NCI-H2196 (cell line): ENCODE measurements around the gene MYPN.
"Not testable (repeated sequence)": the region's sequence is repeated elsewhere in the genome, so short reads cannot be mapped to it uniquely, and the experiment has no call there.

Source experiments
- DNase-seq: peaks from one replicate; lab custom pipeline; 2025; ENCODE audit not compliant: unreplicated experiment; lab: John Stamatoyannopoulos, UW

MYPN gene

DNA sequence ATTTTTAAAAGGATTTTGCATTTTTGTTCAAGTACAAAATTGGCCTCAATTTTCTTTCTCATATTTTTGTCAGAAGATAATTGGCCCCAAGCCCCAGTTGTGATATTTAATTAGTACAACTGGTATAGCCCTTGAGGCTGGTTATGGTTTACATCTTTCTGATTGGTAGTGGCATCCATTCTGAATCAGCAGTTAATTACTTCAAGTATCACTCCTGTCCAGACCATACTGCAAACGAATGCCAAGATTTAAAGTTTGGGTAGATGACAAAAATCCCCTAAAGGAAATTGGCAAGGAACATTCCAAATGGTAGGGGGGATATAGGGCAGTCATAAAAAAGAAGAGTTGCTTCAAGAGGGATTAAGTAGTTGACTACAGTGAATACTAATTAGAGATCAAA is 23.1 kb downstream of the MYPN start:
- DNase-seq: no peak

DNA sequence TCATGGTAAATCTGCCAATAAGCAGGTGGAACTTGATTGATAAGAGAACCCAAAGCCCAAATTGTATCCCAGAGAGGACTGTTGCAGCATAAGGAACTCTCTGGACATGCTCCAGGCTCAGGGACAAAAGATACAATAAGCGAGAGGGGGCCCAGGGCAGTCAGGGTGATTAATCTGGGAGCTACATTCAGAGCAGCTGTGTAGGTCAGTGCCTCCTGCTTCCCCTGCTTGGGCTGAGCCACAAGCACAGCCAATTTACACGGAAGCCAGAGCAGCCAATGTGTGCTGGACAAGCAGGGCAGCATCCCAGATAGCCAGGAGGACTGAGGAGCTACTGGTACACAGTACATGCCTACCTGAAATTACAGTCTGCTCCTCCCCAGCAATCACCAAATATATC is 24.2 kb downstream of the MYPN start:
- no peak for DNase-seq

DNA sequence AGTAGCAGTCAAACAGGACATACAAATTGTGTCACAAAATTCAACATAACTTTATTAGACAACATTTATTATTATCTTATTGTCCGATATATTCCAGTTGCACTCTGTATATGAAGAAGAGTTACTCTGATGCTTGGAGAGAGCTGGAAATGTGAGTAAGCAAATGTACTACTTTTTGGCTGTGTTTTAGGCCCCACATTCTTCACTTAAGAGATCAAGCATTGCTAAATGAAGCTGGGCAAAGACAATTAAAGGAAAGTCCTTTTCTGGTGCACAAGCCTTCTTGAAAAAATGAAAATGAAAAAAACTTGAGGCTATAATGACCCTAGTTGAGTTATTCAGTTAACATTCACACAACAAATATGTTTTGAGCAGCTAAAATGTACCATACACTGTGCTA is 26.1 kb downstream of the MYPN start:
- DNase-seq: no peak

DNA sequence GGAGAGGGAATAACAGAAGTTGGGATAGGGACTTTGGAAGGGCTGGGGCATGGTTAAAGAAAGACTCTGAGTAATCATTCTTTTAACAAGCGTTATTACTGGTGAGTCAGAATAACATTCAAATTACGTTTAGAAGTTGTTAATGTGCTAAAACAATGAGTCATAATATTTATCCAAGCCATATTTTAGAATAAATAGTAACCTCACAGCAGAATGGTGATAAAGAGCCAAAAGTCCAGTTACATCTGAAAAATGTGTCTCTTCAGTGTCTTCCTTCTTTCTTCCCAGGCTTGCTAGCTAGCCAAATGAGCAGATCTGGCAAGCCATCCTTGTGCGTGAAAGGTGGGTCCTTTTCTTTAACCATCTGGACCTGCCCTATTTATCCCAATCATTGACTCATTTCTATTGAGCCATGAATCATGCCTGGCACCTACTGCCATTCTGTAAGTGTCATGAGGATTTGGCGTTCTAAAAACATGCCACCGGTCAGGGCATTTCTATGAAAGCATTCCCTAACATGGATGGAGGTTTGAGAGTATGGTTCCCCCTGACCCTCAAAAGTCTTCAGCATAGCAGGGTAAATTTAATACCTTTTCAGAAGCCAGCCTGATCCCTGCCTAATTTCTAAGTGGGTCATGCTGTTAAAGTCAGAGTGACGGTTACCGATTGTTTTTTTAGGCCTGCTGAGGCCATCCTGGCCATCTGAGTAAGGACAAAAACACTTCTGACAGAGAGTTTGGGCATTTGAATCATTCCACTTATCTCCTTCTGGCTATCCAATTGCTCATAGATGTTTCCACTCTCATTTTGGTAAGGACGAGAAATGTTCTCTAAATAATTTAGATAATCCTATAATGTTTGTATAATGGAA is 26.9 kb downstream of the MYPN start:
- no peak for DNase-seq

DNA sequence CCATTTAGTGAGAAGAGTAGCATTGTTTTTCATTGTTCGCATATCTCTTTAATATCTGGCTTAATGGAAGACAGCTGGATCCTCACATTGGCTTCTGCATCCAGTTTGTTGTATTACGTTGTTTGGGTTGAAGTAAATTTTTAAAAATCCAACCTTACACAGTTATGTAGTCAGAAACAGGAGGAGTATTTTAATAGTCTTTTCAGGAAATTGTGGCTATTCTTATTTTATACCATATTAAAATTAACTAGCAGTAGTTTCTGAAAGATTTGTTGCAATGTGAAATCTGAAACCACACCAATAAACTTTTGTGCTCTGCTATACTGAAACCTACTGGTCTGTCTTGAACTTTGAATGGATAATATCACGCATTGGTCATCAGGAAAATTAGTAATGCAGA is 27.9 kb downstream of the MYPN start:
- DNase-seq: no peak

DNA sequence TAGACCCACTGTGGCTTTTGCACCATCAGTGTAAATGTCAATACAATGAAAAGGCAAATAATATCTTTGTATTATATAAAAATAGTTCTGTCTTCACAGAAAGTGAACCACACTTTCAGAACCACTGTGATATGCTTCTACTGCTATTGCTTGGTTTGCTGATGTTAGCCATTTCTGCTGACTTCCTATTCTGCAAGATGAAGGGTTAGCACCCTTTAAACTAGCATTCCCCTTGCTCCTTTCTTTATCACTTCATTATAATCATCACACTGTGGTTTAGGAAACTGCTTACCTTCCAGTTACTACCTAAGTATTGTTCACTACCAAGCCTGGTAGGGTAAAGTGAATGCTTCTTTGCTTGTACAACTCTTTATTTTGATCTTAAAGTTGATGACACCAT is 29.2 kb downstream of the MYPN start:
- DNase-seq: no peak

DNA sequence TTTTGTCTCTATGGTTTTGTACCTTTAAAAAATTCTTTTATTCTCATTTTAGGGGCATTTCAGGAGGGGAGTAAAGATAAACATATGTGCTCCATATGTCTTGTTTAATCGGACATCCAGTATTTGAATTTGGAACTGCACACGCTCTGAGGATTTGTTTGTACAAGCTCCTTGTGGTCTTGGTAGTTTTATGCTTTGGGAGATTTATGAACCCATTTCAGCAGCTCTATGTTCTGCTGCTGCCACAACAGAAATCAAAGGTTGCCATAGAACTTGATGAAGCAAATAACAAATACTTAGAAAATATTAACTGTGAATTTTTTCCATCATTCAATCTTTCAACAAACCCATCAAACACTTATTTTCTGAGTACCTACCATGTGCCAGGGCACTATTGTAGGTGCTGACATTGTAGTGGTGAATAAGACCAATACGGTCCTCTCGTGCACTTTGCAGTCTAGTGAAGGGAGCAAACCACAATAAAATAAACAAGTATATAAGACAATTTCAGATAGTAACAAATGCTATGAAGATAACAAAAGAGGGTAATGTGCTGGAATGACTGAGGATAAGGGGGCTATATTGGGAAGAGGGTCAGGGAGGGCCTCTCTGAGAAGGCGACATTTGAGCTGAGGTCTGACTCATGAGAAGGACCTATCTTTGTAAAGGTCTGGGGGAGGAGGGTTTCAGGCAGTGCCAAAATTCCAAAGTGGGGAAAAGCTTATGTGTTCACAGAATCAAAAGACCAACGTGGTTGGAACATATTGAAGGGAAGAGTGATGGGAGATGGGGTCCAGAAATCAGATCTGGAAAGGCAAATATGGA is 30.4 kb downstream of the MYPN start:
- DNase-seq: no peak

DNA sequence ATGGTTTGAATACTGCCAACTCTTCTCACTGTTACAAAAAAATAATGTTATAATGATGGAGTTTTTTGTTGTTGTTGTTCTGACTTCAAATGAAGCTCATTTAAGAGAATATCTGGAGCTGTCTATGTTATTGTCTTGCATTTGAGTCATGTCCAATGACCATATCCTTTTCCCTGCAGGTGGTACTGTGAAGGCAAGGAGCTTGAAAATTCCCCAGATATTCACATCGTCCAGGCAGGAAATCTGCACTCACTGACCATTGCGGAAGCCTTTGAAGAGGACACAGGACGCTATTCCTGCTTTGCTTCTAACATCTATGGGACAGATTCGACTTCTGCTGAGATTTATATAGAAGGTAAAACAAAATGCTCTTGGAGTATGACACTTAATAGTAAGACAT is 33.5 kb downstream of the MYPN start:
- no peak for DNase-seq

DNA sequence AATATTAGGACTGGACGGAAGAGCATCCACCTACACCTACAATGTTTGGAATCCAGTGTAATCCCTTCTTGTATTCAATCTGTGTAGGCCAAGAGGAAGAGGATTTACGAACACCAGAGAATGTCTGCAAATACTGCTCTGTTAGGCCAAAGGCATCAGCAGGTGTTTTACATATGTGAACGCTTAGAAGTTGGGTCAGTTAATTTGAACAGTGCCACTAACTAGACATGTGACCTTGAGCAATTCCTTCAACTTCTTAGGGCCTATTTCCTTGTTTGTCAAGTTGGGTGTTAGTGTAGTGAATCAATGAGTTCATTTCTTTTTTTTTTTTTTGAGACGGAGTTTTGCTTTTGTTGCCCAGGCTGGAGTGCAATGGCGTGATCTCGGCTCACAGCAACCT is 35.4 kb downstream of the MYPN start:
- DNase-seq: no peak

DNA sequence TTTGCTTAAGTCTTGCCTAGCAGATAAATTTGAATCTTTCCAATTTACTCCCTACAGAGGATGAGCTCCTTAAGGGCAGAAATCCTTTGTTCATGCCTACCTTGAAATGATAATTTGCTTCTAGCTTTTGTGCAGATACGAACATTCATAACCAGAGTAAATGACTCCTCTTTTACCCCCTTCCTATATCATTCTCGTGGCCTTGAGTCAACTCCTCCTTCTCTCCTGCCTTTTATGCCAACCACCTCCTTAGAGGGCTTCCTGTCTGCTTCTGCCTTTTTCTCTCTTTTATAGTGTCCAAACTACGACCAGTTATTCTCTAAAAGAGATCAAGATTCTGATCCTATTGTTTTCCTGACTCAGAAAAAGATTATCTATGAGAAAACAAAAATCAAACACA is 36.4 kb downstream of the MYPN start:
- DNase-seq: no peak

DNA sequence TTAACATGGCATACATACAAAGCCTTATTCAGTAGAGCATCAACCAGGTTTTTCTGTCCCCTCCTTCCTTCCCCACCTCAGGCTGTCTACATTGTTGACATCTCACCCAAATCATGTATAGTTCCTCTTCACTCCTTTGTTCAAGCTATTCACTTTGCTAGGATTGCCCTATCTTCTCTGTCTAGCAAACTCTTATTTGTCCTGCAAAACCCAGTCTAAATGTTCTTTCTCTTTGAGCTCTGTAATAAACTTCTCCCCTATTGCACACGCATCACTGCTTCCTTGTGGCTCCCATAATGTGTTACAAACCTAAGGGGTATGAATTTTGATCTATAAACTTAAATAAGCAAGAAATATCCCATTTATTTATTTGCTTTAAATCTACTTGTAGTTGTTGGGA is 36.8 kb downstream of the MYPN start:
- DNase-seq: no peak

DNA sequence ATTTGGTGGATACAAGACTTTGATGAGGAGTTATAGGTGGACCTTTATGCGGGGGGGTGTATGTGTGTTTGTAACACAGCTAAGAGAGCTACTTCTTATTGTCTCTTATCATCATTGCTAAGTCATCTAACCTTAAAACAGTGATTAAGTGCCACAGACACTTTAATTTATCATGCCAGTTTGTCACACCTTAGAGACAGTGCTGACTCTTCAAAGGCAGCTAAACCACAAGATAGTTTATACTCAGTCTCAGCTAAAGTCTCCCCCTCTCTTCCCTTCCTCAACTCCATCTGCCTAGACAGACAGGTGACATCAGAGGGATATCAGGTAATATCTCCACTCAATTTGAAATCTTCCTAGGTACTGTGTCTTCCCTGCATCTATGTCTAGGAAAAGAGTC is 42.2 kb downstream of the MYPN start:
- no peak for DNase-seq

DNA sequence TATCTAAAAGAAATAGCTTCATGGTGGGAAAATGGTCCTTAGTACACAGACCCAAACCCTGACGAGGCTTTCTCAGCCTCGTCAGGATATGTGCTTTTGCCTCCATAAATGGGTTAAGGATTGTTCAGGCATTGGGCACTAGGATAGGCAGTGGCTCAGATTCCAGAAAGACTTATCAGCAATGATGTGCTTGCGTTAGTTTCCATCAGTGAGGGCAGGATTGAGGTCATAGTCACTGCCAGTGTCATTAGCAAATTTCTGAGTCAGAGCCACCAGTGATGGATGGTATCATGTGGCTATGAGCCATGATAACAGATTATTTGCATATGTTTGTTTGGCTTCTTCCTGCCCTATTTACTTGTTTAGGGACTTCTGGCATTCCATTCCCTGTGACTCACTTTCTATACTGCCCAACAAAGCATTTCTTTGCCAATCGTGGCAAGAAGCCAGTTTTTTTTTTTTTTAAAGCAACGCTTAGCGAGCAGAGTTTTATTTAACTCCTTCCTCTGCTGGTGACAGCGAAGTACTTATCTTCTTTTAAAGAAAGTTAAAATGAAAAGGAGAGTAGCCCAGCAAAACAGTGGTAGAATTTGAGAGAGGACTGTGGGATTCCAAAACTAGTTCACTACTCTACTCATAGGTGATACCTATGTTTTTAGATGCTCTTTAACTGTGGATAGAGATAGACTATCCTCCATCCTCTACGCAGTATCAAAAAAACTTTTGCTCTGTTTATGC is 44.4 kb downstream of the MYPN start:
- peak; percentile 77 for DNase-seq

DNA sequence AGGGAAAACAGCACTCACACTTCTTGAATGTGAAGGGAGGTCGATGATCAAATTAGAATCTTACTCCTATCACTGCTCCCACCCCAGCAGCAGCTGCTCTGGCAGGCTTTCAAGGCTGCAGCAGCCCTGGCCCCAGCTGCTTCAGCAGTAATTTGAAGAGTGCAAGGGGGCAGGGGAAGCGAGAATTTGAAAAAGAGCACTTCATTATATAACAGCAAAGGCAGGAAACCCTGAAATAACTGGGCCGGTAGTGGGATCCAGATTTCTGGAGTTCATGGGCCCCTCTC is 44.9 kb downstream of the MYPN start:
- DNase-seq: peak; percentile 21

DNA sequence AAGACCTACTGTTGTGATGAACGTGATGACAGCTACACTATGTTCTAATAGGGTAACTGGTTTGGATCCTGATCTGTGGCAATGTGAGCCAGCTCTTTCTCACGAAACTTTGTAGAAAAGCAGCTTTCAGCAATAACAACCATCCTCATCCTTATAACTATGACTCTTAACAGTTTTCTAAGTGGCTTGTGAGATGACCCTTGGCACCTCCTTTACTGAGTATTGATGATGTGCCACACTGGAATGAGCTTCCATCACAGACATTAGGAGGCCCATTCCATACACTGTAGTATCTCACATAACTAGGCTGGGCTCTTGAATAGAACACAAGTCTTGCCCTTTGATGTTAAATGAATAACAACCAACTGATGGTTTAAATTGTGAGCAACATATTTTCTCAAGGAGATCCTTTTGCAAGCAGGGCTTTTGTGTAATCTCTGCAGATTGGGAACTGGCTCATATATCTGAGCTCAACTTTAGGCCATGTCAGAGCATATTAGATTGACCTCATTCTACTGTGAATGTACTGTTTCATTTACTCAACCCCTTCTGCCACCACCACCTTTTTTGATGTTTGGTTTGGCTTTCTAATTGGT is 46.4 kb downstream of the MYPN start:
- no peak for DNase-seq

DNA sequence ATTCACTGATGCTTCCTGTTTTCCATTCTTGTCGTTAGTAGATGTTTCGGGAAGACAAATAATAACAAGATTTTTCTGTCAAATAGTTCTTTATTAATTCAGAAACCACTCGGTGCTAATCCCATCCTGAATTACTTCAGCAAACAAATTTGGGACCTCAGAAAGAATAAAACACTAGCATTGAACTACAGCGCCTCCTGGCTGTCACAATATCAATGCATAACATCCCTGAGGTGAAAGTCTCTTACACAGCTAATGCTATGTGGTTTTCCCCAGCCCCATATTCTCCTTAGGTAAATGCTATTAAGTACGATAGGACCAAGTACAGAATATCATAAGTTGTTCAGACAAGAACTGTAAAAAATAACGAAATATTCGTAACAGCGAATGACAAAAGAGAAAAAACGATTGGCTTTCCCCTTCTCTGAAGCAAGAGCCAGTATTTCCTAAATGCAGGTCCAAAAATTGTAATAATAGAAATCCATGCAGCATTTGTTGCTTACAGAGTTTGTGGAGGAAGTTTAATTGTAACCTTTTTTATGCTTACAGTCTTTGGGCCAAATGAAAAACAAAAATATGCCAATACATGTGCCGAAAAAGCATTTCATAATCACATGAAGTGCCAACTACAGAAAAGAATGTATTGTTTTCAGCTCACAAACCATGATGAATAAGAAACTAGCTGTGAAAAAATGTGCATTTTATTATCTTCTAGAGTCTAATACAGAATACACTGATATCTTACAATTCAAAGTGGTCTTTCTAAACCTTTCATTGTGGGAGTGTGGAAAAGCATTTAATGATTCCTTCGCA is 47.3 kb downstream of the MYPN start:
- no peak for DNase-seq

DNA sequence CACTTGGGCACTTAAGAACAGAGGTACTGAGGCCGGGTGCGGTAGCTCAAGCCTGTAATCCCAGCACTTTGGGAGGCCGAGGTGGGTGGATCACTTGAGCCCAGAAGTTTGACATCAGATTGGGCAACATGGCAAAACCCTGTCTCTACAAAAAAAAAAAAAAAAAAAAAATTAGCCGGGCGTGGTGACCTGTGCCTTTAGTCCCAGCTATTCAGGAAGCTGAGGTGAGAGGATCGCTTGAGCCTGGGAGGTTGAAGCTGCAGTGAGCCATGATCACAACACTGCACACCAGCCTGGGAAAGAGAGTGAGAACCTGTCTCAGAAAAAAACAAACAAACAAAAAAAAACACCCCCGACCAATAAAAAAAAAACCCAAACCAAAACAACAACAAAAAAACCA is 48.2 kb downstream of the MYPN start:
- DNase-seq: not testable (repeated sequence)

DNA sequence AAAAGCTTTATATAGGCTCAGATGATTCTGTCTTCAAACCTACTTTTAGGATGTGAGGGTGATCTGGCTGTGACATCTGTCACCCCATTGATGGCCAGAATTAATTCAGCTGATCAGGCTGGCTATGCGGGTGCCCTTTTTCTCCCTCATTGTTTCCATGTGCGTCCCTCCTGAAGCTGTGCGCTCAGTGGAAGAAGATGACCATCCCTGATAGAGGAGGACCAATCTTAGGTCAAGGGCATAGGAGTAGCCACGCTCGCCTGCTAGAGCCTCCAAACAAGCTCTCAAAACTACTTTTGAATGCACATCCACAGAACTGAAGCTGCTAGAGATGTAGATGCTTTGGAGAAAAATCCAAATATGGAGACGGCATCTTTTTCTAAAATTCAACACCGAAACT is 48.7 kb downstream of the MYPN start:
- DNase-seq: no peak

DNA sequence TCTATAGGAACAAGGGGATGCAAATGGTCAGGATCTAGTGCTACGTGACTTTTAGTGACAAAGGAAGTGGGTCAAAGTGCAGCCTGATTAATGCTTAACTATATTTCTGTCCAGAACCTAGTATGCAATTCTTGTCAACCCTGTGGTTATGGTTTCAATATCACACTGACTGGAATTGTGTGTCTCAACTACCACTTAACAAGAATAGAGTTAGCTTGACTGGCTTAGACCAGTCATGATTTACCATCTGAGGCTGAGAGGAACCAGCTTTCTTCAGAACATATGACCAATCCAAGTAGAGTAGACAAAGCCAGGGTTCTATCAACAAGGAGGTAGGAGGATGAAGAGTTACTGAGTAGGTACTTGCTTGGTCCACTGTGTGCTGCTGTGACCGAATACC is 54.4 kb downstream of the MYPN start:
- no peak for DNase-seq

DNA sequence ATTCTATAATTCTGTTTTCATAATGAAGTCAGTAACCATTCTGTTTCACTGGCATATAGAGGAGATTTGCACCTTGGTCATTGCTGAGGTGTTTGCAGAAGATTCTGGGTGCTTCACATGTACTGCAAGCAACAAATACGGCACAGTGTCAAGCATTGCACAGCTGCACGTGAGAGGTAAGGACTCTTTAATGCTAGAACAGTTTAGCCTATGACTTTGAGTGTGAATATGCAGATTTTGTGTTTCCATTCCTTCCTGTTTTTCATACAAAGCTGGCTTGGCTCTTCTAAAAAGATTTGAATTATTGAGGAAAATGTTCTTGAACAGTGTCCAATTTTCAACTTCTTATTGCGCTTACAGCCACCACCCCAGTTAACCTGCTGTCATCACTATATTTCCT is 56.4 kb downstream of the MYPN start:
- DNase-seq: no peak
